GM21528 (cell line): ENCODE data around the gene CACHD1.
"Not testable (repeated sequence)": the region's sequence is repeated elsewhere in the genome, so short reads cannot be mapped to it uniquely, and the experiment has no call there.

Experiments
- ATAC-seq: cut with Tn5 transposase; IDR thresholded peaks from one replicate; pipeline ENCODE4 v1.9.1; 2021; ENCODE audit warnings: mild to moderate bottlenecking, moderate library complexity; ENCODE audit not compliant: unreplicated experiment, low FRiP score

CACHD1 gene

DNA sequence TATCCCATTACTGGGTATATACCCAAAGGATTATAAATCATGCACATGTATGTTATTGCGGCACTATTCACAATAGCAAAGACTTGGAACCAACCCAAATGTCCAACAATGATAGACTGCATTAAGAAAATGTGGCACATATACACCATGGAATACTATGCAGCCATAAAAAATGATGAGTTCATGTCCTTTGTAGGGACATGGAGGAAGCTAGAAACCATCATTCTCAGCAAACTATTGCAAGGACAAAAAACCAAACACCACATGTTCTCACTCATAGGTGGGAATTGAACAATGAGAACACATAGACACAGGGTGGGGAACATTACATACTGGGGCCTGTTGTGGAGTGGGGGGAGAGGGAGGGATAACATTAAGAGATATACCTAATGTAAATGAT lies 270.8 kb downstream of the CACHD1 start:
- ATAC-seq = not testable (repeated sequence)
